GM19240 (cell line): Measurements from ENCODE around the gene PEX26.
"Not testable (repeated sequence)": the region's sequence is repeated elsewhere in the genome, so short reads cannot be mapped to it uniquely, and the experiment has no call there.

Experiments used
- DNase-seq: peaks from one replicate; pipeline ENCODE4 v3.0.0; 2011; ENCODE audit warnings: low spot score; ENCODE audit not compliant: insufficient read length

PEX26 gene

DNA sequence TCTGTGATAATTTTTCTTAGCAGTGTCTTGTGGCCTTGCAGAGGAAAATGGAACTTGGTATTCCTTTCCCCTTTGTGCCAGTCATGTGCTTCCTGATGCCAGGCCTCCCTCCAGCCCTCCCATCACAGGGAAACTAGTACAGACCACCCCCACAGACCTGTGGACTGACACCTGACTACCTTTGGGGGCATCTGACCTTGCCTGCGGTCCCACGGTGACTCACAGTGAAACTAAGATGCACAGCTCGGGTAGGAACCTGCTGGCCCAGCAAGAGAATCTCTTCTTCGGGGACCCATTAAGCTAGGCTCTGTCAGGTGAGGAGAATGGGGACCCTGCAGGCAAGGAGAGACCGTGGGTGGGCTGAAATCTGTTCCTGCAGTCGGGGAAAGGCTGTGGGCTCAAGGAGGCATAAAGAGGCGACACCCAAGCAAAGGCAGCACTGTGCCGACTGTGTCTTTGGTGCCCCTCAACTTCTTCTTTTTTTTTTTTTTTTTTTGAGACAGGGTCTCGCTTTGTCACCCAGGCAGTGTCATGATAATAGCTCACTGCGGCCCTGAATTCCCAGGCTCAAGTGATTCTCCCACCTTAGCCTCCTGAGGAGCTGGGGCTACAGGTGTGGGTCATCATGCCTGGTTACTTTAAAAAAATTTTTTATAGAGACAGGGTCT, 20.8 kb upstream of the PEX26 start:
- peak; percentile 74 for DNase-seq

DNA sequence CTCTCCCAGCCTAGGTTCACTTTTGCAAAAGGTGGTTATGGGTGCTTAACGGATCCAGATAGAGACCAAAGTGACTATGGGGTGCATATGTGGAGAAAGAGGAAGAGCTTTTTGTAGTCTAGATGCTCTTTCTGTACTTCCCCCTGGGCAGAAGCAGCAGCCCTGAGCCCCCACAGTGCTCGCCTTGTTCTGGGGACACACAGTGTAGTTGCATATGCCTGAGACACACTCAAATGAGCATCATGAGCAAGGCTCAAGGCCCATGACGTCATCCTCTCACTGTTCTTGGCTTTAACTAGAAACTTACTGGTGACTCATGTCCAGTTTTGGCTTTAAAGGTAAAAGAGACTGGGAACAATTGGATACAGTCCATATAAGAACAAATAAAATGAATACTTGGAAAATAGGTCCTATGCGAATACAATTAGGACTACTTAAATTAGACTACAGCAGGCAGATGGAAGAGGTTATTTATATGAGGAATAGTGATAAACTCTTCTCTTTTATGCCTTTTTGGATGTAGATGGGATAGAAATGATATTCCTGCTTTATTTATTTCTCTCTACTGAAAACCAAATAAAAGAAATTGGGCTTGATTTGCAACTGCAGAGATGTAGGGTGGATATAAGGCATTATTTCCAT, 20.1 kb upstream of the PEX26 start:
- DNase-seq: peak; percentile 35

DNA sequence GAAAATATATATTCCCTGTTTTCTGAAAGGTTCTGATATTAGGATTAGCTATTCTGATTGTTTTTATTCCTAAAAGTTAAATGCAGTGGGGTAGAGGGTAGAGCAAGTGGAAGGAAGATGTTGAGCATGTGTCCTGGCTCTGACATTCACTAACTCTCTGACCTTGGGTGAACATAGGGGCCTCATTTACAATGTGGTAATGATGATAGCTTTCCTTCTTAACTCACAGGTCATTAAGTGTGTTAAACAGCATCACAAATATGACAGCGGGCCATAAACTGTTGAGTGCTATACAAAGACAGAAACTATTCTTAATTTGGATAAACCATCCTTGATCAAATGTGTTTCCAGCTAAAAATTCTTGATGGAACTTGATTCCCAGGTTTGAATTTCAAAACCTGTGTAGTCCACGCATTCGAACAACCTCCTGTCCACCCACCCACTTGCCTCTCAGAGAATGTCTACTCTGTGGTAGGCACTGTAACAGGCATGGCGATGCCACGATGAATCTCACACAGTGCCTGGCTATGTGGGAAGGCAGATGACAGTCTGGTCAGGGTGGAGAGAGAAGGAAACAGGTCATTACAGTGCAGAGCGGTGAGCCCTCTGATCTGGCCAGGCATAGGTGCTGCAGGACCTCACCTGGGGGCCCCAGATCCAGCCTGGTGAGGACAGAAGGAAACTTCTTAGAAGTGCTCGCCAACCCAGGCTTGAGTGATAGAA, 19.3 kb upstream of the PEX26 start:
- no peak for DNase-seq

DNA sequence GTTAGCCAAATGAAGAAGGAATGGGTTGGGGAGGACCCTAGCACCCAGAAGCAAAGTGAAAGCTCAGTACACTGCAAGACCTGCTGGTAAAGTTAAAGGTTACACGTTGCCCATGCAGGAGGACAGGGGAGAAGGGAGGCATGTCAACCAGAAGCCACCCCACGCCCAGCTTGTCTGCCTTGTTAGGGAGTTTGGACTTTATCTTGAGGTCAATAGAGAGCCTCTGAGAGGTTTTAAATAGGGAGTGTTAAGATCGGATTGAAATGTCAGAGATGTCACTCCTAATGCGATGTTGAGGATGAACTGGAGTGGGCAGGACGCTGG, 18.7 kb upstream of the PEX26 start:
- no peak for DNase-seq

- no peak for DNase-seq
Measured at GRCh38 chr22:18059473-18059872, 18.3 kb upstream of the PEX26 start.

DNA sequence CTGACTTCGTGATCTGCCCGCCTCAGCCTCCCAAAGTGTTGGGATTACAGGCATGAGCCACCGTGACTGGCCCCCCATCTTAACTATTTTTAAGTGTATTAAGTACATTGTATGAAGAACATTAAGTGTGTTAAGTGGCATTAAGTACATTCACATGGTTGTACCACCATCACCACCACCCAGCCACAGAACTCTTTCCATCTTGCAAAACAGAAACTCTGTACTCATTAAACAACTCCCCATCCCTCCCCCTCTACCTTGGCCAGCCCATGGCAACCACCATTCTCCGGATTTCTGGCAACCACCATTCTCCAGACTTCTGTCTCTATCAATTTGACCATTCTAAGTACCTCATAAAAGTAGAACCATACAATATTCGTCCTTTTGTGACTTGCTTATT, 17.8 kb upstream of the PEX26 start:
- no peak for DNase-seq

- no peak for DNase-seq
Measured at GRCh38 chr22:18060646-18061620, 16.9 kb upstream of the PEX26 start.

DNA sequence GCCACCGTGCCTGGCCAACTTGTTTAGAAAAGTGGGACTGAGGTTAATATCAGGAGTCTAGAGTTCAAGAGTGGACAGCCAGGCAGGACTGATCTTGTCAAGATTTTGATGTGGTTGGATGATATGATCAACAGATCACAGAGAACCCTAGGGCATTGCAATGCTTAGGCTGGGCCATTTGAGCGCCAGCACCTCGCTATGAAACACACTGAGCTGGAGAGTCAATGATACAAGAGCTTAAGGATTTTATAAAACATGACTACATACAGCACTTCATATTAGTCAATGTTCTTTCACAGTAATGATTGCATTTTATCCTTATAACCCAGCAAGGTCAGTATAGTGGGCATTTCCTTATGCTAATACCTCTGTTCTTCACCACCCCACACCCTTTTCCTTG, 15.4 kb upstream of the PEX26 start:
- no peak for DNase-seq

- DNase-seq: no peak
Measured at GRCh38 chr22:18063306-18063705, 14.5 kb upstream of the PEX26 start.

DNA sequence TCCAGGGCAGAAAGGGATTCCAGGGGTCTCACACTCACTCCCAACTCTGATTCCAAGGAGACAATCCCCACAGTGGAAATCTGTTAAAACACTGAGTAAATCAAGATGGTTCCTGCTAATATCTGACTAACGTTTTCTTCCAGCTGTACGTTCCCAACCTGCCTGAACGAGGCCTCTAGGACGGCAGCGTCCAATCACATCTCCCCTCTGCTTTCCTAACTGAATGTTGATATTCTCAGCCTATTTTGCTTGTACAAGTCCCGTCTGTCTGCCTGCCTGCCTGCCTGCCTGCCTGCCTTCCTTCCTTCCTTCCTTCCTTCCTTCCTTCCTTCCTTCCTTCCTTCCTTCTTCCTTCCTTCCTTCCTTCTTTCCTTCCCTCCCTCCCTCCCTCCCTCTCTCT, 14.1 kb upstream of the PEX26 start:
- DNase-seq: not testable (repeated sequence)

- no peak for DNase-seq
Measured at GRCh38 chr22:18064636-18065035, 13.2 kb upstream of the PEX26 start.

GRCh38 chr22:18065256-18065655, 12.5 kb upstream of the PEX26 start:
- no peak for DNase-seq

DNA sequence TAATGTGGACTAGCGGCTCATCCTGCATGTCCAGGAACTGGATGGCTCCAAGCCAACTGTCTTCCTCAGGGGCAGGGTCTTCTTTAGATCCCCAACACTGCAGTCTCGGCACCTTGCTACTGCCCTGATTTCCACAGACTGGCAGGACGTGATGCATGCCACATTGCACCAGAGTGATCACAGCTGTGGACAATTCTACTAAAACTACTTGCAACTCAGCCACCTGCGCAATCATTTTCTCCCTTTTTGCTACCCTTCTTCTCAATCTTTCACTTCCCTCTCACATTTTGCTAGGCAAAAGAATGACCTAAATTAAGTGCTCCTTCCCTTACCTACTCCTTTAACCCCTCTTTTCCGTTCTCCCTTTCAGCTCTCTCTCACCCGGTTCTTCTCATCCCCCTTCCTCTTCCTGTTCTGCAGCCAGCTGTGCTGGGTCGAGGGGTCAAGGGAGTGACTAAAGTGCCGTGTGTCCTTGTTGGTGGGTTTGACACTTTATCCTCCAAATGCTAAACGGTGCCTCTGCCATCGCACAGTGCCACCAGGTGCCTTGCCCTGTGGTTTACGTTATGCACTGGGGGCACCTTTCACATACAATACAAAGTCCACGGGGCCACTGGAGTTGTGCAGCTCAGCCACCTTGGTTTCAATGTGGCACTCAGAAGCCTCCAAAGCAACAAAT, 11.5 kb upstream of the PEX26 start:
- DNase-seq: no peak

DNA sequence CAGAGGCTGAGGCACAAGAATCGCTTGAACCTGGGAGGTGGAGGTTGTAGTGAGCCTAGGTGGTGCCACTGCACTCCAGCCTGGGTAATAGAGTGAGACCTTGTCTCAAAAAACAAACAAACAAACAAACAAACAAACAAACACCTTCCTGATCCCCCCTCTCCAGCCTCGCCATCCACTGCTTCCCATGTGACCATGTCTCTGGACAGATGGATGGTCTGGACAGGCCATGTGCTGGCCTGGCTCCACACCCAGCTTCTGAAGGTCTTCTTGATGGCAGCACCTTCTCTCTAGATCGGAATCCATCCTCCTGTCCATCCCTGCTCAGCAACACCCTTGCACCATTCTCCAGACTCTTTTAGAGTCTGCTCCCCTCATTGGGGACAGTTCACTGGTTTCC, 10.7 kb upstream of the PEX26 start:
- DNase-seq: no peak

GRCh38 chr22:18067548-18068341, 10.0 kb upstream of the PEX26 start:
- no peak for DNase-seq

DNA sequence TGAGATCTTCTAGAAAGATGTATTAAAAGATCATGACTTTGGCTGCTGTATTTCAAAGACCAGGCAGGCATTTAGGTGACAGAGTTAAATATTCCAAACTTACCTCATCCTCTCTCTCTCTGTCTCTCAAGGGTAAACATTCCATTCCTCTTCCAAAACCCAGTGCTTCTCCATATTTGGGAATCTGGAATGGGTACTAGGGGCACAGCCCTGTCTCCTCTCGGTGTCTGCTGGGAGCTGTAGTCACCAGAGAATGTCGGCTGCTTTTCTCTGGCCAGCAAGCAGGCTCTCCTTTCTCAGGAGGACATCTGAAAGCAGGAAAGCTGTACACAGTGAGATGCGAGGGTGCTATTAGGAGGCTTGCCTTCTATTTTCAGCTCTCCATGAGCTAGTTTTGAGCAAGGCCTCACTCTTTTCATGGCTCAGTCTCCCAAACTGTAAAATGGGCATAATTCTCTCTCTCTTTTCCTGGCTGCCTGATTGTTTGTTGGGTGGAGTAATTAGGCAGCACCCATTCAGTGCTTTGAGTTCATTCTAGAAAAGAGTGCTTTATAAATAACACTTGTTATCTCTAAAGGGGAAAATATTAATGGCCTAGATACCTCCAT, 9.3 kb upstream of the PEX26 start:
- DNase-seq: no peak

DNA sequence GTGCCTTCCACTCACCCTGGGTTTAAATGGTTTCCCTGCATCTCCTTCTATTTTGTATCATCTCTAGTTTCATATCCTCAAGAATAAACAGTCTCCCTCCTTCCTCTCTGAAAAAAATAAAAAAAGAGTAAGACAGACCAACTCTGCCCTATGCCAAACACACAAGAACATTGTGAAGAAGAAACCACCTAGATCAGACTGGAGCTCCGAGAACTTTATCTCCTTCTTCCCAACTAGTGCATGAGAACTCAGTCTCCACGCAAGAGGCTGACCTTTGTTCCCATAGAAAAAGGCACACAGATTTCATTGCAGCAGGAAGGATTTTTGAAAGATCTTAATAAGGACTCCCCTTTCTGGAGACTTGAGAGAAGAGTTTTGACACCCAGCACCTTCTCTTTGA, 8.7 kb upstream of the PEX26 start:
- DNase-seq: no peak

- no peak for DNase-seq
Measured at GRCh38 chr22:18070041-18070440, 7.7 kb upstream of the PEX26 start.

DNA sequence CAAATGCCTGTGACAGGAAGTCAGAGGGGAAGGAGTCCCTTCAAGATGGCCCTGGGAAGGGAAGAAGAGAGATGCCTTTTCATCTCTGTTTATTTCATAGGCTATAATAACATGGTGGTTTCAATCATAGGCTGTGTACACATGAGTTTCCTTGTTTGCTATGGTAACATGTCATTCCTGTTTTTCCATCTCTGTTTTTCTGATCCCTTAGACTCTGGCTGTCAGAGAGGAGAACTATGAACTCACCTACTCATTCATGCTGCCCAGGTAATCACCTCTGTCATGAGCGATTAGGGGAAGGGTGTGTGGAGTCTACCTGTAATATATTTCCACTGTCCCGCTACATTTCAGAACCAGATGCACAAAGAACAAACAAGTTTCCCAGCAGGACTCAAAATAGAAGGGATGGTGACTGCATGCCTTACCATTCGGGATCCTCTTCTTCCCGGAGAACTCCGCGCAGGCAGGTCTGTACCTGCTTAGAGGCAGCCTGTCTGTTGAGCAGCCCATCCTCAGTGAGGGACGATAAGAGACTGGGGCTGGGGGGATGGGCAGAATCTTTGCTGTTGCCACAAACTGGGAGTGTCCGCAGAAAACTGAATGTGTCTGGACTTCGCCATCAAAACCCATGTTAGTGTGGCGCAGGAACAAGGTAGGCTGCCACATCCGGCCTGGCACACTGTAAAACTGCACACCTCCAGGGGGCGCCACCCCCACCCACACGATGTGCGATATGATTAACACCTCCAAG, 7.1 kb upstream of the PEX26 start:
- DNase-seq: no peak
